Measurements from ENCODE around the gene ZBTB20.

DNA sequence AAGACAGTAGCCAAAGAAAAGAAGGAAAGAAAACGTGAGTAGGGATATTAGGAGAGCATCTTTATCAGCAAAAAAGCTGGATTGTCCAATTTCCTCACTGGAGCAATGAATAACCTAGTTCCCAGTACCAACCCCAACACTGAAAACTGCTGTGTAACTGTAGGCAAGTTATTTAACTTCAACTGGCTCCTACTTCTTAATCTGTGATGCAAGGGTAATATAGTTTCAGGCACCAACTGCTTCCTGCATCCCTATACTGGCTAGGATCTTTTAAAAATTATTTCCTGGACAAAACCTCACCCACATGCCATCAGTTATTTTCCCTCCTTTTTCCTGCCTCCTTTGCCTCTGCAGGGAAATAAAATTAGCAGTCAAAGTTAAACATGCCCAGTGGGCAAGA, 59.6 kb downstream of the ZBTB20 start:
- TF ChIP-seq, protein P1, sequence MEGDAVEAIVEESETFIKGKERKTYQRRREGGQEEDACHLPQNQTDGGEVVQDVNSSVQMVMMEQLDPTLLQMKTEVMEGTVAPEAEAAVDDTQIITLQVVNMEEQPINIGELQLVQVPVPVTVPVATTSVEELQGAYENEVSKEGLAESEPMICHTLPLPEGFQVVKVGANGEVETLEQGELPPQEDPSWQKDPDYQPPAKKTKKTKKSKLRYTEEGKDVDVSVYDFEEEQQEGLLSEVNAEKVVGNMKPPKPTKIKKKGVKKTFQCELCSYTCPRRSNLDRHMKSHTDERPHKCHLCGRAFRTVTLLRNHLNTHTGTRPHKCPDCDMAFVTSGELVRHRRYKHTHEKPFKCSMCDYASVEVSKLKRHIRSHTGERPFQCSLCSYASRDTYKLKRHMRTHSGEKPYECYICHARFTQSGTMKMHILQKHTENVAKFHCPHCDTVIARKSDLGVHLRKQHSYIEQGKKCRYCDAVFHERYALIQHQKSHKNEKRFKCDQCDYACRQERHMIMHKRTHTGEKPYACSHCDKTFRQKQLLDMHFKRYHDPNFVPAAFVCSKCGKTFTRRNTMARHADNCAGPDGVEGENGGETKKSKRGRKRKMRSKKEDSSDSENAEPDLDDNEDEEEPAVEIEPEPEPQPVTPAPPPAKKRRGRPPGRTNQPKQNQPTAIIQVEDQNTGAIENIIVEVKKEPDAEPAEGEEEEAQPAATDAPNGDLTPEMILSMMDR (conservative IDR thresholded peaks at IDR 0.05; ENCODE audit: low read depth, low read length): no peak
- TF ChIP-seq EZH2 (IDR thresholded peaks at IDR 0.05; ENCODE audit: low read length, unreplicated experiment) (no peak), EZH2phosphoT487 (IDR thresholded peaks at IDR 0.05; ENCODE audit: borderline replicate concordance, low read length) (no peak)

All from PC-3 (cell line).